GM18498 (cell line): Measurements from ENCODE around the gene CAPN12.

Experiments used
- ATAC-seq: cut with Tn5 transposase; IDR thresholded peaks from one replicate; pipeline ENCODE4 v1.9.1; 2021; ENCODE audit warnings: mild to moderate bottlenecking, moderate library complexity; ENCODE audit not compliant: unreplicated experiment

The CAPN12 gene

DNA sequence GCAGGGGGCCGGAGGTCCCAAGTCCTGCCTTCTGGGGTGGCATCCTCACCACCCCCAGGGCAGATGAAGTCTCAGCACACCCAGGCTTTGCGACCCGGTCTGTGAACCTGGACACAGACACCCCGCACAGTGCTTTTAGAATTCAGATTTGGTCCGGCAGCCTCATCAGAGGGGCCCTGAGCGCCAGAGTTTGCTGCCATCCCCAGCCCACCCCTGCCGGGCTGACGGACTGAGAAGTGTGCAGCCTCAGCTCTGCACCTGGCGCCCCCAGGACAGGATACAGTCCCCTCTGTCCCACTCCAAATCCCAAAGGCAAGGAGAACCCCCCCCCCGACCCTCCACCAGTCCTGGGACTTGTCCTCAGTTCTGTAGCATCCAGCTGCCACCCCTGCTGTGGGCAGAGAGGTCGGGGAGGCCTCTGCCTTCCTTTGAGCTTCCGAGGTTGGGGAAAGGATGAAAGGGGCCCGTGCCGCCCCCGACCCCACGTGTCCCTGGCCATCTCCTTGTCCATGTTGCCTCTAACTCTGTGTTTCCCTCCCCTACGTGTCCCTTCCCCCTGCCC lies 16.9 kb downstream of the CAPN12 start:
- ATAC-seq: no peak

DNA sequence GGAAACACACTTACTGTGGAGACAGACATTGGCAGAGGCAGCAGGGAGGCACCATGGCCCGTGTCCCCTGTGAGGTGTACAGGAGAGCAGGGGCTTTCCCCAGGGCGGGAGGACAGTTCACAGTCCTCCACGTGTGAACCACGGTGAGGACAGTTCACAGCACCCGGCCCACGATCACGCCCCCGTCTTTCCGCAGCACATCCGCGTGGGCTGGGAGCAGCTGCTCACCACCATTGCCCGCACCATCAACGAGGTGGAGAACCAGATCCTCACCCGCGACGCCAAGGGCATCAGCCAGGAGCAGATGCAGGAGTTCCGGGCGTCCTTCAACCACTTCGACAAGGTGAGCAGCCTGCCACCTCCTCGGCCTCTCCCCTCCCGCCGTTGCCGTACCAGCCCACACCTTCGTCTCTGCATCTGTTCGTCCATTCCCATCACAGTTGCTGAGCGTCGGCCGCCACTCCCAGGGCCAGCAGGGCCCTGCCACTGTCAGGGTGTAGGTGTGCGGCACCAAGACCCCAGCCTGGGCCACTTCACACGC lies 17.4 kb downstream of the CAPN12 start:
- ATAC-seq: no peak

DNA sequence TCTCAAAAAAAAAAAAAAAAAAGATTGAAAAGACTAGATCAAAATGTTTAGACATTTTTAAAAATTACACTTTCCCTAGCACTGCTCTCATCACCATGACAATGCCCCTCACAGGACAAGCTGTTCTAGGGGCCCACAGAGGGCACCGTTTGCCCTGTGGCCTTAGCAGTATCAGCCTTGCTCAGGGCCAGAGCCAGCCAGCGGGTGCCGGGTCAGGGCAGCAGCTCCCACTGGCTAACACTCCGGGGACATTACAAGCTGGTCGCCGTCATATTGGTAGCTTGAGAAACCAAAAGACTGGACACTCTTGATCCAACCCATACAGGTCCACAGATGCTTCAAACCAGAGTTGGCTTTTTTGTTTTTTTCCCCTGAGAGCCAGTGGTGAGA lies 18.0 kb downstream of the CAPN12 start:
- no peak for ATAC-seq

DNA sequence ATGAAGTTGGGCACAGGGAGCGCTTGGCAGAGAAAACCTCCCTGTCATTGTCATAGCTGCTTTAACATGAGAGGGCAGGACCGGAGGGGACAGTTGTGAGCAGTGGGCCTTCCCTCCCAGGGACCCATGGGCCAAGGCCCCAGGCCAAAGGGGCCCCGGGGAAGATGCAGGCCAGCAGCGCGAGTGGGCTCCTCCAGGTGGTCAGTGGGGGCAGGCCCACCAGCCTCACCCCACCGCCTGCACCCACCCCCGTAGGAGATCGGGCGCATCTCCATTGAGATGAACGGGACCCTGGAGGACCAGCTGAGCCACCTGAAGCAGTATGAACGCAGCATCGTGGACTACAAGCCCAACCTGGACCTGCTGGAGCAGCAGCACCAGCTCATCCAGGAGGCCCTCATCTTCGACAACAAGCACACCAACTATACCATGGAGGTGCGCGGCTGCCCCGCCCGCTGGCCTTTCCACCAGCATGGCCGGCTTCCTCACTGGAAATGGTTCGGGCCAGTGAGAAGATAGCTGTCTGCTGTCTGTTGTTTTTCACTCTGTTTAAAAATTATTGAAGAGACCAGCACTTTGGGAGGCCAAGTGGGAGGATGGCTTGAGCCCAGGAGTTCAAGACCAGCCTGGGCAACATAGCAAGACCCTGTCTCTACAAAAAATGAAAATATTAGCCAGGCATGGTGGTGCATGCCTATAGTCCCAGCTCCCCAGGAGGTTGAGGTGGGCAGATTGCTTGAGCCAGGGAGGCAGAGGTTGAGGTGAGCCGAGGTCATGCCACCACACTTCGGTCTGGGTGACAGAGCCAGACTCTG lies 18.6 kb downstream of the CAPN12 start:
- ATAC-seq: no peak

DNA sequence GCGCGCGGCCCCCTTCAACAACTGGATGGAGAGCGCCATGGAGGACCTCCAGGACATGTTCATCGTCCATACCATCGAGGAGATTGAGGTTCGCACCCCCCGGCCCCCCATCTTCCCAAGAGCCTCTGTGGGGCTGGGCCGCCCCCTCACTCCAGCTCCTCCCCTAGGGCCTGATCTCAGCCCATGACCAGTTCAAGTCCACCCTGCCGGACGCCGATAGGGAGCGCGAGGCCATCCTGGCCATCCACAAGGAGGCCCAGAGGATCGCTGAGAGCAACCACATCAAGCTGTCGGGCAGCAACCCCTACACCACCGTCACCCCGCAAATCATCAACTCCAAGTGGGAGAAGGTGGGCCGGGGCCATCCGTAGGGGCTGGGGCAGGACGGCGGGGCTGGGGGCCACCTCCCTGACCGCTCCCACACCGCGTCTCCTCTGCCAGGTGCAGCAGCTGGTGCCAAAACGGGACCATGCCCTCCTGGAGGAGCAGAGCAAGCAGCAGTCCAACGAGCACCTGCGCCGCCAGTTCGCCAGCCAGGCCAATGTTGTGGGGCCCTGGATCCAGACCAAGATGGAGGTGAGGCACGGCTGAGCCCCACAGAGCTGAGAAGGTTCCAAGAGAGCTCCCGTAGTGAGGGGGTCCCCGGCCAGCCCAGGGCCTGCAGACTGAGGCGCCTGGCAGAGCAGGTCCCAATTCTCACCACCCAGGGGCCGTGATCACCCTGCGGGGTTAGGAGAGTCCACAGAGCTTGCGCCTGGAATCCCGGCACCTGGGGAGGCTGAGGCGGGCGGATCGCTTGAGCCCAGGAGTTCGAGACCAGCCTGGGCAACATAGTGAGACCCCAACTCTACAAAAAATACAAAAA lies 20.1 kb downstream of the CAPN12 start:
- no peak for ATAC-seq

DNA sequence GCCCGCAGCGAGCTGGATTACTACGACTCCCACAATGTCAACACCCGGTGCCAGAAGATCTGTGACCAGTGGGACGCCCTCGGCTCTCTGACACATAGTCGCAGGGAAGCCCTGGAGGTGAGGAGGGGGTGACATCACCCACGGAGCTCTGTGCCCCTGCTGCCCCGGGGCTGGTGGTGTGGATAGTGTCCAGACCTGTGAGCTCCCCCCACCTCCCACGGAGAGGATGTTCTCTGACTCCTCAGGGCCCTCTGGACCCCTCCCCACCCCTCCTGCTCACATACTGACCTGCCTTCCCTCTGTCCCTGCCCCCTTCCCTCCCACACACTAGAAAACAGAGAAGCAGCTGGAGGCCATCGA lies 20.7 kb downstream of the CAPN12 start:
- ATAC-seq: no peak

DNA sequence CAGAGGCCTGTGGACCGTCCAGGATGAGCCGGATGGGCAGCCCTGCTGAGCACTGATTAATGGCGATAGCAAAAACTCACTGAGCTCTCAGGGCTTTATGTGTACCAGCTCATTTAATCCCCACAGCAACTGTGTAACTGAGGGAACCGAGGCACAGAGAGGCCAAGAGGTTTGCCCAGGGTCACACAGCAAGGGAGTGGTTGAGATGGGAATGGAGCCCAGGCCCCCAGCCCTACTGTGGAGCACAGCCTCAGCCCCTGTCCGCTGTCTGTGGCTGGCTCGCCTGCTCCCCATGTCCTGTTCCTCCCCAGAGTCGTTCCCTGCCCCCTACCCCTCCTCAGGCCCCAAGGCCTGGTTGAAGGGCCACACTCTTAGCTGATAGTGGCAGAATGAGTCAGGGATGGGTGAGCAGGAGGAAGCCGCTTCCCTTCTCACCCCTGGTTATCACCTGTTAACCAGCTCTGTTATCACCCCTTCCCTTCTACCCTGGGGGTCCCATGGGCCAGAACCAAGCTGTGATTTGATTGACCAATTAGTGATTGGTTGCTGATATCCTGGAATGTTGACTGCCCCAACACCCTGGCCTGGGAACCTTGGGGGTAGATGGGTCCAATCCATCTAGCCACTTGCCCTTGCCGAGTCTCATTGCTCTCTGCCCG lies 21.2 kb downstream of the CAPN12 start:
- ATAC-seq: no peak

- no peak for ATAC-seq
These were observed 22.1 kb downstream of the CAPN12 start for GRCh38 chr19:38721979-38722773.

DNA sequence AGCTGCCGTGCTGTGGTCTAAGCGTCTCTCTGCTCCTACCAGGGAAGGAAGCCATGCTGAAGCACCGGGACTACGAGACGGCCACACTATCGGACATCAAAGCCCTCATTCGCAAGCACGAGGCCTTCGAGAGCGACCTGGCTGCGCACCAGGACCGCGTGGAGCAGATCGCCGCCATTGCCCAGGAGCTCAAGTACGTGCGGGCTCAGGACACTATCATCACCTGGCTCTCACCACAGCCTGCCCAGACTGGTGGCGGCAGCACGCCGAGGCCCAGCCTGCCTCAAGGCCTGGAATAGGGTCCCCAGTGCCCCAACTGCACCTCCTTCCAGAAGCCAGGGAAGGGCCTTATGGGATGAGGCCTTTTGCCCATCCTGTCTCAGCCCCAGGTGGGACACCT lies 22.8 kb downstream of the CAPN12 start:
- ATAC-seq: no peak

GRCh38 chr19:38720559-38721236 lies 23.6 kb downstream of the CAPN12 start:
- no peak for ATAC-seq

- ATAC-seq: no peak
These were observed 24.3 kb downstream of the CAPN12 start for GRCh38 chr19:38719761-38720558.

GRCh38 chr19:38718747-38719543 lies 25.3 kb downstream of the CAPN12 start:
- no peak for ATAC-seq

DNA sequence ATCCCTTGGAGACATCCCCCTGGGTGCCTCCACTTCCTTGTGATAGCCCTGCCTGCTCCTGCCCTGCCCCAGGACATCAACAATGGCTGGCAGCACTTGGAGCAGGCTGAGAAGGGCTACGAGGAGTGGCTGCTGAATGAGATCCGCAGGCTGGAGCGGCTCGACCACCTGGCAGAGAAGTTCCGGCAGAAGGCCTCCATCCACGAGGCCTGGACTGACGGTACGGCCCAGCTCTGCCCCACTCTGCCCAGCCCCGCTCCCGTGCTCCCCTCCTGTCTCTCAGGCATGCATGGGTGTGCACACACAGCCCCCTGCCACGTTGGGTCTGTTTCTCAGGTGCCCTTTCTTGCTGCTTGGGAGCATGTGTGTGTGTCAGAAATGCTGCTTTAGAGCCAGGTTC lies 26.4 kb downstream of the CAPN12 start:
- ATAC-seq: no peak

DNA sequence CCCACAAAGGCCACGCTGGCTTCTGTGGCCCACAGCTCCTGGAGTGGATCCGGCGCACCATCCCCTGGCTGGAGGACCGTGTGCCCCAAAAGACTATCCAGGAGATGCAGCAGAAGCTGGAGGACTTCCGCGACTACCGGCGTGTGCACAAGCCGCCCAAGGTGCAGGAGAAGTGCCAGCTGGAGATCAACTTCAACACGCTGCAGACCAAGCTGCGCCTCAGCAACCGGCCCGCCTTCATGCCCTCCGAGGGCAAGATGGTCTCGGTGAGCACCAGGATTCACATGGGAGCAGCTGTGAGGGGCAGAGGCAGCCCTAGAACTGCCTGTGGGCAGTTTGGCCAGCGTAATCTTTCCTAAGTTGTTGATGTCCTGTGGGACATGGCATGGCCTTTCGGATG lies 27.2 kb downstream of the CAPN12 start:
- no peak for ATAC-seq

GRCh38 chr19:38715555-38715954 lies 28.7 kb downstream of the CAPN12 start:
- no peak for ATAC-seq

DNA sequence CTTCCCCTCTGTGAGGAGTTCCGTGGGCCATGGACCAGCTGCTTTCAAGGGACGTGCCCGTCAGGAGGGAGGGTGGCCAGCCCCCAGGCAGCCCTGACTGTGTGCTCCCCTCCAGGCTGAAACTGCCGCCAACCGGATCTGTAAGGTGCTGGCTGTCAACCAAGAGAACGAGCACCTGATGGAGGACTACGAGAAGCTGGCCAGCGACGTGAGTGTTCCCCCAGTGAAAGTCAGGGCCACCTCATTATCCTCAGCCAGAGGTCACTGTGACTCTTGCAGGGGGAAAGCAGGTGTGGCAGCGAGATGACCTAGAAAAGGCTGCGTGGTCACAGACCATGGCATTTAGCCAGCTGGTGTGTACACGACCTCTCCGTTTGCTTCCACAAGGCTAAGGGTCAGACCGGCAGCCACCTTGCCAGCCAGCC lies 29.9 kb downstream of the CAPN12 start:
- ATAC-seq: no peak

DNA sequence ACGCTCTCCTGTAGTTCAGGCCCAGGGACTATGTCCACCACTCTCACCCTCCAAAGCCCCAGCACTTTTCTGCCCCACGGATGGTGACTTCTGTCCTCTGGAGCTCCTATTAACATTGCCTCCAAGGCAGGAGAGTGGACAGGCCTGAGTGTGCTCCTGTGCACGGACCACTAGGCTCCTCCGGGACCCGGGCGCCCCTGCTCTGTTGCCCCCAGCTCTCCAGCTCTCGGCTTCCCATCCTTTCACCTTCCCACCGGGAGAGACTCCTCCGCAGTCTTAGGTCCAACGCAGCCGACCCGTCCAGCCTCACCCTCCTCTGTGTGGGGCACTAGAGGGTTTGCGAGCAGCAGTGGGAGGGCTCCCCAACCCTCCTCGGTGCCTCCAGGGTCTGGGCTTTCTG lies 30.4 kb downstream of the CAPN12 start:
- ATAC-seq: no peak

- ATAC-seq: no peak
These were observed 31.0 kb downstream of the CAPN12 start for GRCh38 chr19:38713227-38713649.
